Skeletal muscle satellite cell (primary cell): ENCODE results near the gene NPIPB2.
A peak's percentile ranks its signal among the peaks of the same experiment; 100 is the strongest.

Experiments
- H3K27me3 ChIP-seq: 2 replicates; pipeline ENCODE4 v1.7.0; 2013; ENCODE audit warnings: low read length; ENCODE audit not compliant: control insufficient read depth, insufficient read depth
- H3K36me3 ChIP-seq: 2 replicates; pipeline ENCODE4 v1.7.0; 2013; ENCODE audit warnings: mild to moderate bottlenecking, control low read depth, low read length; ENCODE audit not compliant: insufficient read depth
- H3K4me1 ChIP-seq: 2 replicates; pipeline ENCODE4 v1.7.0; 2013; ENCODE audit warnings: low read length; ENCODE audit not compliant: control insufficient read depth, insufficient read depth
- H3K4me2 ChIP-seq: 2 replicates; pipeline ENCODE4 v1.7.0; 2013; ENCODE audit warnings: mild to moderate bottlenecking, low read length
- H3K4me3 ChIP-seq: 2 replicates; pipeline ENCODE4 v1.7.0; 2013; ENCODE audit warnings: low read length
- H3K9ac ChIP-seq: 2 replicates; pipeline ENCODE4 v1.7.0; 2013; ENCODE audit warnings: mild to moderate bottlenecking, low read depth, low read length, moderate library complexity
- H3K9me3 ChIP-seq: replicated peaks from 2 replicates; pipeline ENCODE4 v1.7.0; 2013; ENCODE audit warnings: mild to moderate bottlenecking, control low read depth, low read length

The NPIPB2 gene

DNA sequence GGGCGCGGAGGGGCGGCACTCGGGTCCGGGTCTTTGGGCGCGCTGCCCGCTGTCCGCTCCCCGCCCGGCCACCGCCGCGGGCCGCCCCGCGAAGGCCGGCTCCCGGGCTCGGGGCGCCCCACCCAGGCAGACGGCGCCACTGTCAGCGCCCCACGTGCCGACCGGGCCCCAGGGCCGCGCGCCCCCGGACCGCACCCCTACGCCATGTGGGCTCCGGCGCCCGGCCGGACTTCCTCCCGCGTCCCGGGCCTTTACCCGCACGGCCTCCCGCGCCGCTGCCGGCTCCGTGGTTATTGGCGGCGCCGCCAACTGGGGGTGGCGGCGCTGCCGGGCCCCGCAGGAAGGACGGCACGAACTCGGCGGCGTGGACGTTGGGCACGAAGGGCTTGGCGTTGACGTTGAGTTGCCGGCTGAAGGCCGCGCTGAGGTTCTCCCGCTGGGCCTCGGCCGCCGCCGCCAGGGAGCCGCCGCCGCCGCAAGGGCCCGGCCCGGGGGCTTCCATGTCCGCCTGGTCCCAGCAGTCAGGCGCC, 26.7 kb downstream of the NPIPB2 start:
- H3K4me1 ChIP-seq = peaks cover 36% of the 10 kb centered on the region
- peaks cover 4% of the 10 kb centered on the region for H3K27me3 ChIP-seq
- H3K36me3 ChIP-seq = no peaks in the 10 kb centered on the region
- H3K4me3 ChIP-seq = peak overlapping the region; percentile 97
- peak overlapping the region; percentile 87 for H3K4me2 ChIP-seq
- no peaks in the 10 kb centered on the region for H3K9me3 ChIP-seq
- peak overlapping the region; percentile 87 for H3K9ac ChIP-seq

DNA sequence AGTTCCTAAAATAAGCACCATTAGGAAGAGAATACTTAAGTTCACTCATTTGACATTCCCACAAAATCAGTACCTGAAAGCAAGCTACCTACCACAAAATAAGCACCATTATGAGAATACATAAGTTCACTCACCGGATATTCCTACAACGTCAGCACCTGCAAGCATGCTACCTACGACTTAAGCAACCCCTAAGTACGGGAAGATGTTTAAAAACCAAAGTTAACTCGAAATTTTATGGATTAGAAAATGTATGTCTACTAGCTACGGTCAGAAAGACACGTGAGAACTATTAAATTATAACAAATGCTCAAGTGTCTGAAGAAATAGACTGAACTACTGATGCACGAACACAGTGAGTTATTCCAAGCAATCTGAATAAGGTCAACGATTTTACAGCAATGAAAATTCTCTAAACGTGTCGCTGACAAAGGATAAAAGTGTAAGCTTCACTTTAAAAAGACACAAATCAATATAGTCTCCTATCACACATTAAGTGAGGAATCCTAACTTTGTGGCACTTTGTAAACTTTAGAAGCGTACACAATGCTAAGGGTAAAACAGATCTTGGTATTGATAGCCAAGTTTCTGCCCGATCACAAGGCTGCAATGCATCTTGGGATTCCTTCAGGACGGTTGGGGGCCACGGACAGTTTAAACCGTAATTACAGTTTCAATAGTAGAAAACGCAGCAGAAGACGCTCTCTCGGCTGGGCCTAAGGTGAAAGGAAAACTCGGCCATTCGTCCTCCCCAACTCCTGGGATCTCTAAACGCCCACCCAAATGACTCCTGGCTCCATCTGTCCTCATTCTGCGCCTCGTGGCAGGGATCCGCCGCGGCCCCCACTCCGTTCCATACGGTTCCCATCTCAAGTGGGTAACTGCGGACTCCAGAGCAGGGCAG, 27.4 kb downstream of the NPIPB2 start:
- H3K4me3 ChIP-seq = peak overlapping the region; percentile 97
- peak overlapping the region; percentile 87 for H3K9ac ChIP-seq
- H3K36me3 ChIP-seq = no peaks in the 10 kb centered on the region
- H3K4me2 ChIP-seq = peak overlapping the region; percentile 87
- H3K27me3 ChIP-seq = no peaks in the 10 kb centered on the region
- H3K4me1 ChIP-seq = peaks cover 38% of the 10 kb centered on the region
- no peaks in the 10 kb centered on the region for H3K9me3 ChIP-seq

DNA sequence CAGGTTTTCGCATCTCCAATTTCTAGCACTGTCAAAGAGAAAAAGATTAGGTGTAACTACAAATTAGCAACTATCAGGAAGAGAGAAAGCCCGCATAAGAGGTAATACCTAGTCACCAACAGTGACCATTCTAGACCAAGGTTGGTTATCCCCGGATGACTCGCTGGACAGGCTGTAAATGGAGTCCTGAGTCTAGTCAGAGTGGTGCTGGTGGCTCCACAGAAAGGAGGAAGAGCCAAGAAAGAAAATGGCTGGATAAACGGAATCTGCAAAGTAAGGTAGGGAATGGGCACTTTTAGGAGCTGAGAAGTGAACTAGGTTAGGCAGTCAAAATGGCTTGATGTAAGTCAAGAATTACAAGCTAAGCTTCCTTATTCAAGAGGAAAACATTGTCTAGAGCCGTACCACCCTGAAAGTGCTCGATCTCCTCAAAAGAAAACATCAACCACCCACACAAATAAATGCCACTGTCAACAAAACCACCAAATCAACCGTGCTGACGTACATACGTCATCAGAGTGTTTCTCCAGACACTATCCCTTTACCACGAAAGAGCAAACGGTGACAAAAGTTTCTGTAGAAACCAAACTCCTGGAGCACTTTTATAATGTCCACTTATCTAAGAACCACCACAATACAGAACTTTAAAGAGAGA, 28.3 kb downstream of the NPIPB2 start:
- H3K36me3 ChIP-seq = no peaks in the 10 kb centered on the region
- peaks cover 38% of the 10 kb centered on the region for H3K4me1 ChIP-seq
- H3K9ac ChIP-seq = peak overlapping the region; percentile 87
- no peaks in the 10 kb centered on the region for H3K9me3 ChIP-seq
- H3K27me3 ChIP-seq = no peaks in the 10 kb centered on the region
- H3K4me3 ChIP-seq = peak overlapping the region; percentile 97
- peak overlapping the region; percentile 87 for H3K4me2 ChIP-seq

- Histone ChIP-seq H3K9ac (no peak overlapping the region), H3K4me3 (no peak overlapping the region), H3K9me3 (no peaks in the 10 kb centered on the region), H3K27me3 (no peaks in the 10 kb centered on the region), H3K36me3 (peaks cover 5% of the 10 kb centered on the region), H3K4me2 (peak overlapping the region; percentile 54), H3K4me1 (peaks cover 33% of the 10 kb centered on the region)
Measured at GRCh38 chr16:11909653-11910545, 31.9 kb downstream of the NPIPB2 start.

DNA sequence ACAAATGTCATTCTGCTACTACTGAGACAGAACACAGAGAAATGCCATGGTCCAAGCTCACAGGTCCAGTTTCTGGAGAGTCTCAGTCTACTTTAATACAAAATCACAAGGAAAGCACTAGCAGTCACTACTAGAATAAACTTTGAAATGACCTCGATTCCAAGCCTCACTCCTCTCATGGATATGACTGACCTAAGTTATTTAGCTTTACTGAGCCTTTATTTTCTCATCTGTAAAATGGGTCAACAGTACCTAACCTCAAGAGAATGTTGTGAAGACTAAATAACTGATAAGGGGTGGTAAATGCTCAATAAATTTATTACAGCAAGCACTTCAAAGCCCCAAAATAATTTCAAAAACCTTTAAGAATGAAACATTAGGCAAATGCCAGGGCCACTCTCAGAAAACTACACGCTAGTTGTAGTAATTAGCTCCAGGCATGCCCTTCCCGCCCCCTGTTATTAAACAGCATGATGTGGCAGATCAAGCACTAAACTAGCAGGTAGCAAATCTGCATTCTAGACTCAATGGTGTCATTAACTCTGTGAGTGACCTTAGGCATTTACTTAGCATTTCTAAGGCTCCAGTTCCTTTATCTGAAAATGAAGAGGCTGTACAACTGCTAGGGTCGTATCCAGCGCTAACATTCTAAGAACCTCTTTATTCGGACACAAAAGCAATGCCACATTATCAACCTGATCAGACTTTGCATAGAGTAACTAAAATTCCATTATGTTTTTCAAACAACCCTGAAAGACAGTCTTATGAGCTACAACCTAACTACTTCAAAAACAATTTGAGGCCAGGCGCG, 34.5 kb downstream of the NPIPB2 start:
- Histone ChIP-seq H3K9ac (no peak overlapping the region), H3K9me3 (no peaks in the 10 kb centered on the region), H3K36me3 (peaks cover 14% of the 10 kb centered on the region), H3K4me3 (no peak overlapping the region), H3K4me2 (no peak overlapping the region), H3K27me3 (no peaks in the 10 kb centered on the region), H3K4me1 (peaks cover 21% of the 10 kb centered on the region)

DNA sequence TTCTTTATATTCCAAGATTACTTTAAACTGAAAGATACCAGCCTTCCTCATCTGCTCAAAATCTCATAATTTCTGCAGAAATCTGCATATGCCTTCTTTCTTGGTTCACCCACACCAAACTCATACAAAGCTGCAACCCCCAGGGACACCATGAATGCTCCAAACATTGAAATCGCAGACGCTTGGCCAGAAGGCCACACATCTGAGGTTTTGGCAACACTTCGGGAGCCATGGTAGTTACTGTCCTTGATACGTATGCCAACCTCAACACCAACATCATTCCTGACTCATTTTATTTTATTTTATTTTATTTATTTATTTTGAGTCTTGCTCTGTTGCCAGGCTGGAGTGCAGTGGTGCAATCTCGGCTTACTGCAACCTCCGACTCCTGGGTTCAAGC, 37.9 kb downstream of the NPIPB2 start:
- Histone ChIP-seq H3K9ac (no peak overlapping the region), H3K9me3 (no peaks in the 10 kb centered on the region), H3K4me3 (no peak overlapping the region), H3K27me3 (no peaks in the 10 kb centered on the region), H3K36me3 (peaks cover 17% of the 10 kb centered on the region), H3K4me2 (no peak overlapping the region), H3K4me1 (peaks cover 10% of the 10 kb centered on the region)

GRCh38 chr16:11901091-11901490, 40.8 kb downstream of the NPIPB2 start:
- no peaks in the 10 kb centered on the region for H3K27me3 ChIP-seq
- H3K9ac ChIP-seq = no peak overlapping the region
- no peaks in the 10 kb centered on the region for H3K9me3 ChIP-seq
- H3K4me3 ChIP-seq = no peak overlapping the region
- H3K36me3 ChIP-seq = peaks cover 17% of the 10 kb centered on the region
- no peak overlapping the region for H3K4me2 ChIP-seq
- peaks cover 27% of the 10 kb centered on the region for H3K4me1 ChIP-seq

DNA sequence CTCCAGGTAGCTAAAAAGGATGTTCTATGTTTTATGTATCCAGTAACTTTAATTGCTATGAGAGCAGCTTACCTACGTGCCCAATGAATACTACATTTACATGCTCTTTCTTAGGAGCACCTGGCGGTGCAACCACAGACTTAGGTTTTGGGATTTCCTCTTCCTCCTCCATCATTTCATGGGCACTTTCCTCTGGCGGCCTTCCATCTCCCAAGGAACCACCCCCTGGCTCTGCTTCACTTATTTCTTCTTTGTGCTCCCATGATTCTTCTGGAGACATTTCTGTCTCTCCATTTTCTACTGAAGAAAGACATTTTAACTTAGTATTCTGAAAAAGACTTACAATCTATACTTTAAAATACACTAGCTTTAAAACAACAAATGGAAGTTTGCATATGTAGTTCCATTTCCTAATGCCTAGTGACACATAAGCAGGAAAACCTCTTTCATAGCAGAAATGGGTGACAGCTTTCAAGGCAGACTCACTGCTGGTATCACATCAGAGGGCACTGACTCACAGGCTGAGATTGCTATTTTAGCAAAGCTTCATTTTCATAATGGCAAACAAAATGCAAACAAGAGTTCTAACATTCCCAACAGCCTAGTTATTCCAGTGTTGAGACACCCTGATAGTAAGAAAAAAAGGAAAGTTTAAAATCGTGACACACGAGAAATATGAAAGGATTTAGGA, 45.2 kb downstream of the NPIPB2 start:
- H3K27me3 ChIP-seq = no peaks in the 10 kb centered on the region
- H3K9ac ChIP-seq = peak overlapping the region; percentile 11
- H3K4me1 ChIP-seq = peaks cover 24% of the 10 kb centered on the region
- H3K4me3 ChIP-seq = no peak overlapping the region
- H3K36me3 ChIP-seq = peaks cover 39% of the 10 kb centered on the region
- H3K4me2 ChIP-seq = peak overlapping the region; percentile 47
- no peaks in the 10 kb centered on the region for H3K9me3 ChIP-seq

GRCh38 chr16:11893571-11893970, 48.3 kb downstream of the NPIPB2 start:
- H3K36me3 ChIP-seq = peaks cover 50% of the 10 kb centered on the region
- H3K4me1 ChIP-seq = peaks cover 20% of the 10 kb centered on the region
- no peaks in the 10 kb centered on the region for H3K9me3 ChIP-seq
- no peak overlapping the region for H3K9ac ChIP-seq
- no peaks in the 10 kb centered on the region for H3K27me3 ChIP-seq
- H3K4me3 ChIP-seq = no peak overlapping the region
- no peak overlapping the region for H3K4me2 ChIP-seq

- no peak overlapping the region for H3K4me2 ChIP-seq
- H3K27me3 ChIP-seq = no peaks in the 10 kb centered on the region
- H3K9ac ChIP-seq = no peak overlapping the region
- H3K4me3 ChIP-seq = no peak overlapping the region
- H3K4me1 ChIP-seq = peaks cover 18% of the 10 kb centered on the region
- no peaks in the 10 kb centered on the region for H3K9me3 ChIP-seq
- H3K36me3 ChIP-seq = peaks cover 50% of the 10 kb centered on the region
Measured at GRCh38 chr16:11892761-11893160, 49.1 kb downstream of the NPIPB2 start.
